HG02798 (cell line): ENCODE measurements around the gene RTP5.
"Not testable (repeated sequence)": the region's sequence is repeated elsewhere in the genome, so short reads cannot be mapped to it uniquely, and the experiment has no call there.

ENCODE experiments used
- ATAC-seq: cut with Tn5 transposase; IDR thresholded peaks from one replicate; pipeline ENCODE4 v1.9.1; 2021; ENCODE audit warnings: mild to moderate bottlenecking; ENCODE audit not compliant: unreplicated experiment, poor library complexity

Gene RTP5

GRCh38 chr2:241869087-241869961, at the start of gene RTP5:
TSS of gene RTP5 (plus strand) at chr2:241869729. CDS start at chr2:241869757, 28 bp downstream.
- ATAC-seq, result no peak

- ATAC-seq, result not testable (repeated sequence)
These were observed 49.4 kb upstream of the RTP5 start for GRCh38 chr2:241819947-241820624.

DNA sequence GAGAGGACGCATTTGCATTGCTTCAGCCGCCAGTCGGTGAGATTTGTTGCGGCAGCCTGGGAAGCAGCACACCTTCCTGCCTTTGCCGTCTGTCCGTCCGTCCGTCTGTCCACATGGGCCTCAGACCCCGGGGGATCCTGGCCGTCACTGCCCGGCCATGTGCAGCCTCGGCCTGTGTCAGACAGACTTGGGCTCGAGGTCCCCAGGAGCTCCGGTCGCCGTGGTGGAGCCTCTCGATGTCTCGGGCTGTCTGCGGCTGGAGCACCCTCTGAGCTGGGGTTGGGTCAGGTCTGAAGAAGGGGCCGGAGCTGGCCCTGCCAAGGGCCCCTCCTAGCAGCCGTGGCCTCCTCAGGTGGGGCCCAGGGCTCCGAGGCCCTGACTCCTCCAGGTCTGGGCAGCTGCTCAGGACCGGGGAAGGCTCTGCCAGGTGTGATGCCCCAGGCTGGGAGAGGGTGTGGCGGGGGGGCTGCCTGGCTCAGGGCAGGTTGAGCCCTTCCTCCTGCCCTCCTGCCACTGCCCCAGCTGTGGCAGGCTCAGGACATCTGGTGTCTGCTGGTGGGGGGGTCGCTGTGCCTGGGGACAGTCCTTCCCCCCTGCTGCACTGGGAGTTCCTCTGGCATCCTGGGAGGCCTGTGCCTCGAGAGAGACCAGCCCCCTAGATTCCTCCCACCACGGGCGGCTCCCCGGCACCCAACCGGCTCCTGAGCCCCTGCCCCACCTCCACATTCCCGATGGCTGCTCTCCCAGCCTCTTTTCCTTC, 48.7 kb upstream of the RTP5 start:
- no peak for ATAC-seq

DNA sequence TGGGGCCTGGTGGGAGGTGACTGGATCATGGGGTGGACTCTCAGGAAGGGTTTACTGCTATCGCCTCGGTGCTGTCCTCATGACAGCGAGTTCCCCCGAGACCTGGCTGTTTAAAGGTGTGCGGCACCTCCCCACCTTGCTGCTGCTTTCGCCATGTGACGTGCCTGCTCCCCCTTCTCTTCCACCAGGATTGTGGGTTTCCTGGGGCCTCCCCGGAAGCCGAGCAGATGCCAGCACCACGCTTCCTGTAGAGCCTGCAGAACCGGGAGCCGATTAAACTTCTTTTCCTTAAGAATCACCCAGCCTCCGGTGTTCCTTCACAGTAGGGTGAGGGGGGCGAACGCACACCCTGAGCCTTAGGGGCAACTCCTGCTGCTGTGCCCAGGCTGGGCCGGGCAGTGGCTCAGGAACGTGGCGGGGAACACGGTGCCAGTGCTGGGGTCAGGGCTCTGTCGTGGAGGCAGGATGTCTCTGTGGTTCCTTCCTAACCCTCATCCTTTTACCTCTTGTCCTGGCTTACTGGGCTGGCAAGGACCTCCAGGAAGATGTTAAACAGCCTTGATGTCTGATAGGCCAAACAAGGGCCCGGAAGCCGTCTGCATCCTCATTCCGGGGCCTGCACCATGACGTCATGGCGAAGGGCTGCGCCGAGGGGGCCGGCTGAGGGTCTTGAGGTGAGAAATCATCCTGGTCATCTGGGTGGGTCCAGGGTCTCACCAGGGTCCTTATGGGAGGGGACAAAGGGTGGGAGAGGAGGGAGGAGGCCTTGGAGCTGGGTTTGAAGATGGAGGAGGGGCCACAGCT, 47.9 kb upstream of the RTP5 start:
- no peak for ATAC-seq

GRCh38 chr2:241822264-241822623, 47.3 kb upstream of the RTP5 start:
- no peak for ATAC-seq

- not testable (repeated sequence) for ATAC-seq
These were observed 45.7 kb upstream of the RTP5 start for GRCh38 chr2:241823531-241824437.

DNA sequence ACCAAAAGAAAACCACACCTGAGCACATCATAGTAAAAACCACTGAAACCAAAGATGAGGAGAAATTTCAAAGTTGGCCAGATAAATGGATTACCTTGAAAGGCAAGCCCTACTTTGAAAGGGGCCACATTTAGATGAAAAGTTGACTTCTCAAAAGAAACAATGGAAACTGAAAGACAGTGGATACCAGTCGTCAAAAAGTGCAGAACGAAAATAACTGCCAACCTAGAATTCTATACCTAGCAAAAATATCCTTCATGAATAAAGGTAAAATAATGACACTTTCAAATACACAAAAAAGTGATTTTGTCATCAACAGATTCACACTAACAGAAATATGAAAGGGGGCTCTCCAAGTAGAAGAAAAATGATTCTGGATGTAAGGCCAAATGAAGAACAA, 42.1 kb upstream of the RTP5 start:
- no peak for ATAC-seq

- ATAC-seq, result no peak
These were observed 36.3 kb upstream of the RTP5 start for GRCh38 chr2:241833101-241833663.

GRCh38 chr2:241833756-241834526, 35.6 kb upstream of the RTP5 start:
- not testable (repeated sequence) for ATAC-seq

DNA sequence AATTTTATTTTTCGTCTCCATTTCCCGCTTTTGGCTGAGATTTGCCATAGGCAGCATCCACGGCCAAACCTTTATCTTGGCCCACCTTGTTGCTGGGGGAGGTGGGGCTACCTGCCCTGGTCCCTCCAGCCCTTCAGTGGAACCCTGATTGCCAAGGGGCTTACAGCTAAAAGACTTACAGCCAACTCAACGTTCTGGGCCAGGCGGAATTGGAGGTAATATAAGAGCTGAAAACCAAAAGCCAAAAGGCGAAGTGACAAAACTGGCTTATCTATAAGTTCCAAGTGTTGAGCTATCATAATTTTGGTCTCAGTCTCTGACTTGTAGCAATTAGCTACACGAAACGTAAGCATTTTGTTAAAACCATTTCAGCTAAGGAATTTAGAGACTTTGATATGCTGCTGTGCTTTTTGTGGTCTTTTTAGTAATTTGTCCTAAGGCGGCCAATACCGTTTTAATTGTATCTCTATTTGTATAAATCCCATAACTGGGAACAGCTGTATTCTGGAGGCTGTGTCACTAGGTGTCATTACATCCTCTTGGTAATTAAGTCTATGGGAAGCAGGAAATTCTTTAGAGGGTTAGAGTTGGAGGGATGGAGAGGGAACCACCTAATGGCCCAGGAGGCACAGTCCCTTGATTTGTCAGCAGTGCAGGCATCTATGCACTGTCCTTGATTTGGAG, 34.9 kb upstream of the RTP5 start:
- no peak for ATAC-seq

DNA sequence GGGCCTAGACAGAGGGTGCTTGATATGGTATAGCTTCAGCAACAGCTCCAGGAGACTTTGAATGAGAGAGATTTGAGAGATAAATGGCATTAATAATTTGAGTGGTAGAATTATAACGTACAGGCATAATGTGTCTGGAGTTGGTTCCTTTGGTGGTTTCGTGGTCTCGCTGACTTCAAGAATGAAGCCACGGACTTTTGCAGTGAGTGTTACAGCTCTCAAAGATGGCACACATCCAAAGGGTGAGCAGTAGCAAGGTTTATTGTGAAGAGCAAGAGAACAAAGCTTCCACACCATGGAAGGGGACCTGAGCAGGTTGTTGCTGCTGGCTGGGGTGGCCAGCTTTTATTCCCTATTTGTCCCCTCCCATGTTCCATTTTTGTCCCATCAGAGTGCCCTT, 33.9 kb upstream of the RTP5 start:
- ATAC-seq, result no peak

DNA sequence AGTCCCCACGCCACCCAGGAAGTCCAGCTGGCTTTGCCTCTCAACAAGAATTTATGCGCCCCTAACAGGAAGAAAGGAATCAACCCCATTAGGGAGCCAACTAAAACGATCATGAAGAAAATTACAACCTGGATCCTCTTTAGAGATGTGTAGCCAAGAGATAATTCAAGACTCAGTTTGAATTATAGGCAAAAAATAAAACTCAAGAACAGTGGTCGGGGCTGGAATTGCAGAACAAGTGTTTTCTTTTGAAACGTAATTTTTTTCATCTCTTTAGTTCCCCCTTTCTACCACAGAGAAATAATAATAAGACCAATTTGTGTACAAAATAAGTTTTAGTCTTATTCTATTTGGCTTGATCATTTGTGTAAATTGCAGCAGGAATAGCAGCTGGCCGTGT, 33.2 kb upstream of the RTP5 start:
- no peak for ATAC-seq

GRCh38 chr2:241837197-241837965, 32.1 kb upstream of the RTP5 start:
- ATAC-seq, result no peak

GRCh38 chr2:241841181-241842066, 28.1 kb upstream of the RTP5 start:
- ATAC-seq, result no peak

DNA sequence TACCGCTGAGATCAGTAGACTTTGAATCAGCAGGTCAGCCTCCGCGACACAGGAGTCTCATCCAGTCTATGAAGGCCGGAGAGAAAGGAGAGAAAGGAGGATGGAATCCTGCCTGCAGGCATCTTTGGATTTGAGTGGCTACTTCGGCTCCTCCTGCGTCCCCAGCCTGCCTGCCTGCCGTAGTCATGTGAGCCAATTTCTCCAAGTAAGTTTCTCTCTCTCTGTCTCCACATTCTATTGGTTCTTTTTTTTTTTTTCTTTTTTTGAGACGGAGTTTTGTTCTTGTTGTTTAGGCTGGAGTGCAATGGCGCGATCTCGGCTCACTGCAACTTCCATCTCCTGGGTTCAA, 27.5 kb upstream of the RTP5 start:
- ATAC-seq, result no peak

DNA sequence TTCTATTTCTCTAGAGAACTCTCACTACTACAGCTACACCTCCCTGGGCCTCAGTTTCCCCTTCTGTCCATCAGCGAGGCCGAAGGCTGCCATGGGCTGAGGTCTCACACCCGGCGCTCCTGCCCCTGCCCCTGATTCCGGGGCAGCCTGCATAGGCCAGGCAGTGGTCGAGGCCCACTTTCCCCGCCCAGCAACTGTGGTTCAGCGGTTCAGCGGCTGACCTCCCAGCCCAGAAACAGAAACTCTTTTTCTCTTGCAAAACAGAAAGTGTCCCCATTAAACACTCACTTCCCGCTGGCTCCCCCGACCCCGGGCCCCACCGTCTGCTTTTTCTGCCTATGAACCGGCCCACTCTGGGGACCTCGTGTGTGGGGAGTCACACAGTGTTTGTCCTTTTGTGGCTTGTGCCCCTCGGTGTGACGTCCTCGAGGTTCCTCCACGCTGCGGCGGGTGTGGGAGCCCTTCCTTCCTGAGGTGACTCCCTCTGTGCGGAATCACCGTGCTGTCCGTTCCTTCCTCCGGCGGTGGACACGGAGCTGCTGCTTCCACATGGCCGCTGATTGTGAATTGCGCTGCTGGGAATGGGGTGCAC, 26.8 kb upstream of the RTP5 start:
- ATAC-seq, result peak; percentile 48
